CD14-positive monocyte (primary cell): ENCODE results near the gene RBMS1. TPM values are rescaled to one million over a fixed set of nuclear protein-coding genes. Genes with fewer than 3 reads are reported as not detected.

Experiments used
- DNase-seq, 3 donors: peaks; one replicate each; pipeline ENCODE4 v3.0.0-alpha.2; 2011 to 2022
- H2AFZ ChIP-seq: 2 replicates; pipeline ENCODE4 v1.6.0; 2012; ENCODE audit warnings: mild to moderate bottlenecking, low read depth, low read length, inconsistent platforms; ENCODE audit not compliant: insufficient read depth, poor library complexity, severe bottlenecking
- H3K27ac ChIP-seq, 2 donors: 1 replicate in 1 of 2; 2 replicates in 1 of 2; pipeline ENCODE4 v1.5.1; 2012 to 2013; ENCODE audit warnings: low read length in 2 of 2, control low read depth in 1 of 2, inconsistent platforms in 1 of 2, low read depth in 1 of 2, mild to moderate bottlenecking in 1 of 2
- H3K27me3 ChIP-seq, 2 donors: one replicate each; pipeline versions ENCODE4 v1.6.0 to v1.6.1; 2011 to 2013; ENCODE audit warnings: low read length in 2 of 2; ENCODE audit not compliant: control insufficient read depth in 2 of 2, insufficient read depth in 2 of 2
- H3K36me3 ChIP-seq, 2 donors: replicated peaks in 1 of 2; 1 replicate in 1 of 2; 2 replicates in 1 of 2; pipeline versions ENCODE4 v1.5.1 to v1.6.1; 2012 to 2013; ENCODE audit warnings: low read length in 2 of 2, control low read depth in 1 of 2, inconsistent platforms in 1 of 2, mild to moderate bottlenecking in 1 of 2; ENCODE audit not compliant: insufficient read depth in 2 of 2, control insufficient read depth in 1 of 2
- H3K4me1 ChIP-seq, 2 donors: 1 replicate in 1 of 2; 2 replicates in 1 of 2; pipeline versions ENCODE4 v1.5.1 to v1.6.1; 2012 to 2013; ENCODE audit warnings: low read length in 2 of 2, control low read depth in 1 of 2, inconsistent platforms in 1 of 2, mild to moderate bottlenecking in 1 of 2, moderate library complexity in 1 of 2; ENCODE audit not compliant: insufficient read depth in 2 of 2, control insufficient read depth in 1 of 2
- H3K4me2 ChIP-seq: replicated peaks from 2 replicates; pipeline ENCODE3; 2012; ENCODE audit warnings: low read length, moderate library complexity, mild to moderate bottlenecking; ENCODE audit not compliant: poor library complexity, severe bottlenecking; ENCODE audit errors: extremely low read depth
- H3K4me3 ChIP-seq, 3 experiments: fragments of 200-600 bp in 1 of 3; sonication (generic) in 1 of 3; replicated peaks in 1 of 3; 1 replicate in 2 of 3; 2 replicates in 1 of 3; pipeline ENCODE4 v1.5.1; 2011 to 2013; ENCODE audit warnings: low read length in 3 of 3, mild to moderate bottlenecking in 3 of 3, control low read depth in 2 of 3, low read depth in 2 of 3, inconsistent platforms in 1 of 3, moderate library complexity in 1 of 3
- H3K79me2 ChIP-seq: 2 replicates; pipeline ENCODE4 v1.6.0; 2012; ENCODE audit warnings: mild to moderate bottlenecking, control low read depth, inconsistent platforms, low read length, moderate library complexity; ENCODE audit not compliant: insufficient read depth
- H3K9ac ChIP-seq: 2 replicates; pipeline ENCODE4 v1.6.0; 2017; ENCODE audit warnings: low read length, mild to moderate bottlenecking; ENCODE audit not compliant: insufficient read depth, poor library complexity, severe bottlenecking
- H3K9me3 ChIP-seq, 2 donors: replicated peaks in 1 of 2; 1 replicate in 1 of 2; 2 replicates in 1 of 2; pipeline versions ENCODE4 v1.5.1 to v1.6.1; 2012 to 2013; ENCODE audit warnings: low read length in 2 of 2, control low read depth in 1 of 2; ENCODE audit not compliant: control insufficient read depth in 1 of 2, insufficient read depth in 1 of 2
- H4K20me1 ChIP-seq: 2 replicates; pipeline ENCODE4 v1.6.0; 2012; ENCODE audit warnings: mild to moderate bottlenecking, low read length, control low read depth, moderate library complexity; ENCODE audit not compliant: insufficient read depth
- H3K27ac Mint-ChIP-seq, 7 donors: one replicate each; pipeline ENCODE4 v1.8.0; 2020; ENCODE audit warnings: mild to moderate bottlenecking in 7 of 7, mixed read lengths in 7 of 7, moderate library complexity in 6 of 7, inconsistent platforms in 2 of 7
- H3K27me3 Mint-ChIP-seq, 3 donors: one replicate each; pipeline ENCODE4 v1.8.0; 2021 to 2022; ENCODE audit warnings: low read depth in 3 of 3, mild to moderate bottlenecking in 3 of 3, mixed read lengths in 3 of 3, moderate library complexity in 3 of 3, inconsistent platforms in 1 of 3
- H3K36me3 Mint-ChIP-seq, 2 donors: one replicate each; pipeline ENCODE4 v1.8.0; 2020; ENCODE audit warnings: mixed read lengths in 2 of 2, inconsistent platforms in 1 of 2, mild to moderate bottlenecking in 1 of 2
- H3K4me1 Mint-ChIP-seq: one replicate; pipeline ENCODE4 v1.8.0; 2020; ENCODE audit warnings: mild to moderate bottlenecking, mixed read lengths
- H3K4me3 Mint-ChIP-seq, 2 donors: one replicate each; pipeline ENCODE4 v1.8.0; 2020; ENCODE audit warnings: mild to moderate bottlenecking in 2 of 2, mixed read lengths in 2 of 2, moderate library complexity in 1 of 2
- H3K9me3 Mint-ChIP-seq, 7 donors: one replicate each; pipeline ENCODE4 v1.8.0; 2020 to 2022; ENCODE audit warnings: mixed read lengths in 7 of 7, mild to moderate bottlenecking in 6 of 7, moderate library complexity in 6 of 7, inconsistent platforms in 2 of 7
- CTCF ChIP-seq: fragments of 200-600 bp; IDR thresholded peaks from one replicate; pipeline ENCODE4 v1.8.0; 2022; ENCODE audit warnings: antibody characterized with exemption, mild to moderate bottlenecking
- WGBS: methylation state at CpG from one replicate; pipeline ENCODE4 v1.1.5; 2013; ENCODE audit warnings: missing lambda C conversion rate; ENCODE audit not compliant: insufficient coverage; 5-methylcytosine and 5-hydroxymethylcytosine counted together
- intact Hi-C, 2 donors: fragments of 100-400 bp; cut with micrococcal nuclease; formaldehyde crosslinking; loops; one replicate each; pipeline versions ENCODE4 v1.15.0 to v1.15.1; 2023
- polyA plus RNA-seq, 3 donors: library from polyadenylated mRNA; depleted of rRNA in 1 of 3; unstranded in 2 of 3; stranded (reverse) in 1 of 3; fragments of 300-500 nt in 2 of 3; fragments of >200 nt in 1 of 3; fragmentation: Illumina TruSeq in 2 of 3; gene quantifications; 1 replicate in 2 of 3; 2 replicates in 1 of 3; pipeline ENCODE4 v1.2.3, GENCODE V29; 2012 to 2021

Gene RBMS1
- polyA plus RNA-seq, 3 donors: 88.2 to 91.2 (median 89.4) TPM

- Histone ChIP-seq H3K9me3 (no peaks in the 10 kb centered on the region), H2AFZ (no peak overlapping the region), H3K27ac (peak overlapping the region in 1 of 2 donors; percentile 14), H3K27me3 (no peaks in the 10 kb centered on the region), H3K4me1 (peaks cover 63 to 80% of the 10 kb centered on the region in 2 donors), H3K79me2 (peaks cover 100% of the 10 kb centered on the region), H4K20me1 (peaks cover 88% of the 10 kb centered on the region), H3K4me3 (no peak overlapping the region), H3K9ac (no peak overlapping the region), H3K4me2 (no peak overlapping the region), H3K36me3 (no peaks in the 10 kb centered on the region)
- Mint-ChIP-seq H3K27me3 (no peaks in the 10 kb centered on the region), H3K36me3 (peaks cover 9 to 10% of the 10 kb centered on the region in 2 donors), H3K4me1 (peaks cover 80% of the 10 kb centered on the region), H3K4me3 (no peak overlapping the region), H3K9me3 (peaks cover 0 to 2% (median 0%) of the 10 kb centered on the region in 7 donors), H3K27ac (peak overlapping the region in 3 of 7 donors; percentile 6 to 91 (median 30))
- intact Hi-C loops: no loop called here
- TF ChIP-seq CTCF: no peak
- no CpG with 5 or more reads among the region's 3 CpGs for WGBS
- DNase-seq: no peak
These were observed 101.4 kb downstream of the RBMS1 start for GRCh38 chr2:160392201-160392600.

- no peaks in the 10 kb centered on the region for H3K27me3 Mint-ChIP-seq
- no peaks in the 10 kb centered on the region for H3K27me3 ChIP-seq
- WGBS: 75% methylated on average over 4 of the region's 7 CpGs
- H3K4me3 Mint-ChIP-seq: peak overlapping the region in 1 of 2 donors; percentile 11
- H3K4me2 ChIP-seq: peak overlapping the region; percentile 25
- no peaks in the 10 kb centered on the region for H3K36me3 ChIP-seq
- no peaks in the 10 kb centered on the region for H3K9me3 ChIP-seq
- H4K20me1 ChIP-seq: peaks cover 83% of the 10 kb centered on the region
- DNase-seq: peak; percentile 46 to 67 (median 53)
- intact Hi-C loops: no loop called here
- H3K79me2 ChIP-seq: peaks cover 100% of the 10 kb centered on the region
- H3K36me3 Mint-ChIP-seq: peaks cover 9 to 13% of the 10 kb centered on the region in 2 donors
- peak overlapping the region; percentile 61 to 84 for H3K27ac ChIP-seq
- H3K27ac Mint-ChIP-seq: peak overlapping the region; percentile 64 to 91 (median 88)
- peaks cover 0 to 2% (median 0%) of the 10 kb centered on the region in 7 donors for H3K9me3 Mint-ChIP-seq
- H3K4me1 Mint-ChIP-seq: peaks cover 87% of the 10 kb centered on the region
- peaks cover 70 to 86% of the 10 kb centered on the region in 2 donors for H3K4me1 ChIP-seq
- H3K9ac ChIP-seq: no peak overlapping the region
- no peak for TF ChIP-seq CTCF
- H2AFZ ChIP-seq: no peak overlapping the region
- H3K4me3 ChIP-seq: peak overlapping the region in 1 of 3 experiments; percentile 0
These were observed 102.8 kb downstream of the RBMS1 start for GRCh38 chr2:160390544-160391455.
